Midbrain (tissue), 1 donor: ENCODE results near the gene TRIM6.
A peak's percentile ranks its signal among the peaks of the same experiment; 100 is the strongest.
"Not testable (repeated sequence)": the region's sequence is repeated elsewhere in the genome, so short reads cannot be mapped to it uniquely, and the experiment has no call there.

ENCODE experiments used
- DNase-seq: peaks from one replicate; lab custom pipeline; 2025; lab: John Stamatoyannopoulos, UW

TRIM6 gene

GRCh38 chr11:5603326-5603725 is 6.9 kb downstream of the TRIM6 start:
- DNase-seq, result peak; percentile 11

- no peak for DNase-seq
Measured at GRCh38 chr11:5604896-5605295, 8.5 kb downstream of the TRIM6 start.

GRCh38 chr11:5605849-5606248 is 9.4 kb downstream of the TRIM6 start:
- no peak for DNase-seq

- no peak for DNase-seq
Measured at GRCh38 chr11:5608808-5609207, 12.4 kb downstream of the TRIM6 start.

- DNase-seq, result no peak
Measured at GRCh38 chr11:5610446-5610845, 14.0 kb downstream of the TRIM6 start.

- no peak for DNase-seq
Measured at GRCh38 chr11:5611627-5612026, 15.2 kb downstream of the TRIM6 start.

- DNase-seq, result no peak
Measured at GRCh38 chr11:5618807-5619206, 22.4 kb downstream of the TRIM6 start.

- DNase-seq, result no peak
Measured at GRCh38 chr11:5620651-5621521, 24.4 kb downstream of the TRIM6 start.

- DNase-seq, result no peak
Measured at GRCh38 chr11:5621580-5621979, 25.1 kb downstream of the TRIM6 start.

GRCh38 chr11:5622802-5623201 is 26.4 kb downstream of the TRIM6 start:
- DNase-seq, result no peak

GRCh38 chr11:5624489-5625279 is 28.2 kb downstream of the TRIM6 start, which contains the start of gene TRIM34:
Gene TRIM34 (plus strand): TSS chr11:5625001. CDS start chr11:5632332, 7,331 bp downstream.
- DNase-seq, result peak; percentile 38

GRCh38 chr11:5625281-5625680 is 28.8 kb downstream of the TRIM6 start:
- no peak for DNase-seq

GRCh38 chr11:5626196-5626595 is 29.8 kb downstream of the TRIM6 start:
- DNase-seq, result no peak

GRCh38 chr11:5631417-5631816 is 35.0 kb downstream of the TRIM6 start:
- DNase-seq, result no peak

GRCh38 chr11:5631969-5632635 is 35.7 kb downstream of the TRIM6 start:
- no peak for DNase-seq

- DNase-seq, result no peak
Measured at GRCh38 chr11:5639953-5640352, 43.5 kb downstream of the TRIM6 start.

- DNase-seq, result no peak
Measured at GRCh38 chr11:5643585-5643984, 47.1 kb downstream of the TRIM6 start.

- no peak for DNase-seq
Measured at GRCh38 chr11:5646139-5646538, 49.7 kb downstream of the TRIM6 start.

GRCh38 chr11:5655474-5655873 is 59.0 kb downstream of the TRIM6 start:
- no peak for DNase-seq

- not testable (repeated sequence) for DNase-seq
Measured at GRCh38 chr11:5656956-5657355, 60.5 kb downstream of the TRIM6 start.

GRCh38 chr11:5658318-5658717 is 61.9 kb downstream of the TRIM6 start:
- no peak for DNase-seq
